Activated CD4-positive, alpha-beta T cell treated with anti-CD3 and anti-CD28 coated beads, Interleukin-2, amount 10 ng/mL, durations not matched to agents 7 days and 5 days (primary cell): Measurements from ENCODE around the gene NAT10. TPM values are rescaled to one million over a fixed set of nuclear protein-coding genes. Genes with fewer than 3 reads are reported as not detected.
"Not testable (repeated sequence)": the region's sequence is repeated elsewhere in the genome, so short reads cannot be mapped to it uniquely, and the experiment has no call there.

Experiments
- CTCF ChIA-PET: fragments of 350-600 bp; sonication (Branson Sonifier 250); formaldehyde crosslinking; loops from one replicate; lab custom pipeline; 2021; ENCODE audit warnings: antibody characterized with exemption; lab: Charles Lee
- POLR2A ChIA-PET: fragments of 350-600 bp; sonication (Branson Sonifier 250); formaldehyde crosslinking; loops from one replicate; lab custom pipeline; 2021; ENCODE audit warnings: antibody characterized with exemption; lab: Charles Lee
- DNase-seq: peaks from one replicate; pipeline ENCODE4 v3.0.0-alpha.2; 2020
- H3K27ac Mint-ChIP-seq: one replicate; pipeline ENCODE4 v1.8.0; 2021; ENCODE audit warnings: mild to moderate bottlenecking, moderate library complexity, mixed read lengths
- H3K27me3 Mint-ChIP-seq: one replicate; pipeline ENCODE4 v1.8.0; 2021; ENCODE audit warnings: mixed read lengths
- H3K36me3 Mint-ChIP-seq: one replicate; pipeline ENCODE4 v1.8.0; 2021; ENCODE audit warnings: low read depth, mixed read lengths
- H3K4me1 Mint-ChIP-seq: one replicate; pipeline ENCODE4 v1.8.0; 2021; ENCODE audit warnings: mixed read lengths
- H3K4me3 Mint-ChIP-seq: one replicate; pipeline ENCODE4 v1.8.0; 2021; ENCODE audit warnings: mild to moderate bottlenecking, moderate library complexity, mixed read lengths
- H3K9me3 Mint-ChIP-seq: one replicate; pipeline ENCODE4 v1.8.0; 2021; ENCODE audit warnings: mixed read lengths
- total RNA-seq, 2 experiments: library from RNA; stranded (reverse); gene quantifications; one replicate each; pipeline ENCODE4 v1.2.3, GENCODE V29; 2021

NAT10 gene
- total RNA-seq, 2 experiments from 2014 or later = 73.4 to 82.2 TPM

GRCh38 chr11:34179026-34179675 lies 73.7 kb downstream of the NAT10 start:
- CTCF ChIA-PET = interaction anchor here (0.6 to 1.7 kb wide), 10 partner anchors 17 to 276 kb away, joined by 3 to 4 read pairs (median 3); partner anchors contain the start of gene ABTB2
- Mint-ChIP-seq H3K9me3 (no peaks in the 10 kb centered on the region), H3K27ac (no peak overlapping the region), H3K4me3 (no peak overlapping the region), H3K4me1 (peaks cover 18% of the 10 kb centered on the region), H3K27me3 (peaks cover 6% of the 10 kb centered on the region), H3K36me3 (no peaks in the 10 kb centered on the region)
- POLR2A ChIA-PET = no interaction called here
- DNase-seq = no peak

GRCh38 chr11:34180040-34180813 lies 74.8 kb downstream of the NAT10 start:
- Mint-ChIP-seq H3K27me3 (peaks cover 6% of the 10 kb centered on the region), H3K36me3 (no peaks in the 10 kb centered on the region), H3K4me3 (no peak overlapping the region), H3K4me1 (peaks cover 8% of the 10 kb centered on the region), H3K9me3 (no peaks in the 10 kb centered on the region), H3K27ac (no peak overlapping the region)
- CTCF ChIA-PET = interaction anchor here (0.9 to 1.8 kb wide), 8 partner anchors 11 to 275 kb away, joined by 3 to 7 read pairs (median 3); partner anchors contain the start of gene ABTB2
- DNase-seq = no peak
- POLR2A ChIA-PET = interaction anchor here (0.5 kb wide), 1 partner anchor 153 kb away, joined by 4 read pairs; no protein-coding TSS in a partner anchor

- H3K36me3 Mint-ChIP-seq, H3K4me3 Mint-ChIP-seq, DNase-seq, H3K27me3 Mint-ChIP-seq, H3K9me3 Mint-ChIP-seq, H3K4me1 Mint-ChIP-seq, H3K27ac Mint-ChIP-seq, POLR2A ChIA-PET: not testable (repeated sequence)
- CTCF ChIA-PET = interaction anchor here (0.8 to 1.8 kb wide), 6 partner anchors 10 to 177 kb away, joined by 3 to 7 read pairs (median 3); partner anchors contain the start of gene ABTB2
These were observed 75.4 kb downstream of the NAT10 start for GRCh38 chr11:34180814-34181165.

GRCh38 chr11:34181251-34181650 lies 75.8 kb downstream of the NAT10 start:
- Mint-ChIP-seq H3K27ac (no peak overlapping the region), H3K27me3 (peaks cover 4% of the 10 kb centered on the region), H3K9me3 (no peaks in the 10 kb centered on the region), H3K4me3 (no peak overlapping the region), H3K4me1 (peaks cover under 1% of the 10 kb centered on the region), H3K36me3 (no peaks in the 10 kb centered on the region)
- ChIA-PET CTCF (interaction anchor here (0.8 to 1.8 kb wide), 5 partner anchors 11 to 177 kb away, joined by 3 to 7 read pairs (median 3); partner anchors contain the start of gene ABTB2), POLR2A (no interaction called here)
- DNase-seq = no peak

- Mint-ChIP-seq H3K27me3 (peaks cover 2% of the 10 kb centered on the region), H3K27ac (no peak overlapping the region), H3K9me3 (no peaks in the 10 kb centered on the region), H3K4me1 (no peaks in the 10 kb centered on the region), H3K4me3 (no peak overlapping the region), H3K36me3 (no peaks in the 10 kb centered on the region)
- POLR2A ChIA-PET = no interaction called here
- no peak for DNase-seq
- CTCF ChIA-PET = interaction anchor here (0.7 to 10.0 kb wide), 5 partner anchors 6 to 185 kb away, joined by 3 to 77 read pairs (median 3); no protein-coding TSS in a partner anchor
These were observed 76.5 kb downstream of the NAT10 start for GRCh38 chr11:34181856-34182405.

GRCh38 chr11:34182425-34182824 lies 77.0 kb downstream of the NAT10 start:
- H3K4me1 Mint-ChIP-seq = no peaks in the 10 kb centered on the region
- H3K27ac Mint-ChIP-seq = no peak overlapping the region
- no peaks in the 10 kb centered on the region for H3K36me3 Mint-ChIP-seq
- no peak for DNase-seq
- CTCF ChIA-PET = interaction anchor here (0.7 to 10.0 kb wide), 3 partner anchors 7 to 186 kb away, joined by 3 to 77 read pairs (median 3); no protein-coding TSS in a partner anchor
- POLR2A ChIA-PET = no interaction called here
- peaks cover 2% of the 10 kb centered on the region for H3K27me3 Mint-ChIP-seq
- H3K9me3 Mint-ChIP-seq = no peaks in the 10 kb centered on the region
- H3K4me3 Mint-ChIP-seq = no peak overlapping the region

DNA sequence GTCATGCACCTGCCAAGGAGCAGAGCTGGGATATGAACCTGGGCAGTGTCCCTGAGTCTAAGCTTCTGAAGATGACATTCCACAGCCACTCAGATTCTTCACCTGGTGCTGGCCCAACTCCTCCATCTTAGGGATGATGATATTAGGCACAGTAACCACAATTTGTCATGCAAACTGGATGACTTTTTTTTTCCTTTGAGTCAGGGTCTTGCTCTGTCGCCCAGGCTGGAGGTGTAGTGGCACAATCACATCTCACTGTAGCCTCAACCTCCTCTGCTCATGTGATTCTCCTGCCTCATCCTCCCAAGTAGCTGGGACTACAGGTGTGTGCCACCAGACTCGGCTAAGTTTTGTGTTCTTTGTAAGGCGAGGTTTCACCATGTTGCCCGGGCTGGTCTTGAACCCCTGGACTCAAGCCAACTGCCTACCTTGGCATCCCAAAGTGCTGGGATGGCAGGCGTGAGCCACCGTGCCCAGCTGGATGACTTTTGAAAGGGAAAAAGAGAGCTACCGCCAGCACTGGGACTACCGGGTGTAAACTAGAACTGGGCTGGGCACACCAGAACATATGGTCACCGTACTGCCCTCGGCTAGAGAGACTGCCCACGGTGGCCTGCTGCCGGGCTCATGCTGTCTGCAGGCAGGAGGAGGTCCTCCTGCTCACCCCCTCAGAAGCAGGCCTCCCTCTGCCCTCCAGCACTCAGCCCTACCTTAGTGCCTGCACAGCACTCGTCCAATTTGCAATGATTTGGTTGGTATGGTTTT lies 77.7 kb downstream of the NAT10 start:
- H3K4me3 Mint-ChIP-seq = no peak overlapping the region
- H3K4me1 Mint-ChIP-seq = no peaks in the 10 kb centered on the region
- POLR2A ChIA-PET = no interaction called here
- CTCF ChIA-PET = interaction anchor here (1.4 to 10.0 kb wide), 3 partner anchors 8 to 12 kb away, joined by 4 to 77 read pairs (median 6); no protein-coding TSS in a partner anchor
- no peak overlapping the region for H3K27ac Mint-ChIP-seq
- peaks cover 1% of the 10 kb centered on the region for H3K27me3 Mint-ChIP-seq
- DNase-seq = no peak
- no peaks in the 10 kb centered on the region for H3K9me3 Mint-ChIP-seq
- H3K36me3 Mint-ChIP-seq = no peaks in the 10 kb centered on the region

DNA sequence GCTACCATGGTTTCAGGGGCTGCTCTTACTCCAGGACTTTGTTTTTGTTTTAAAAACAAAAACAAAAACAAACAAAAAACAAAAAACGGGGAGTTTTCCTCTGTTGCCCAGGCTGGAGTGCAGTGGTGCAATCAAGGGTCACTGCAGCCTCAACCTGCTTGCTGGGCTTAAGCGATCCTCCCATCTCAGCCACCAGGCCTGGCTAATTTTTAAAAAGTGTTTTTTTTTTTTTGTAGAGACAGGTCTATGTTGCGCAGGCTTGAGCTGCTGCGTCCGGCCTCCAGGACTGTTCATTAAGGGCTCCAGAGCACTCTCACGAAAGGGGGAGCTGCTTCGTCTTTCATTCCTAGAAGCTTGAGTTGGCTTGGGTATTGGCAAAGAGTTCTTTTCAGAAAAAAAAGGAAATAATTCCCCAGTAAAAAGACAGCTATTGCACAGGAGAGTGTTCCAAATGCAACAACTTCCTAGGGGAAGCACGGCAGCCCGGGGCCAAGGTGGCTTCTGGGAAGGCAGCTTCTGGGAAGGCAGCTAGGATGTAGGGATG lies 78.5 kb downstream of the NAT10 start:
- Mint-ChIP-seq H3K4me1 (no peaks in the 10 kb centered on the region), H3K36me3 (no peaks in the 10 kb centered on the region), H3K27me3 (peaks cover 5% of the 10 kb centered on the region), H3K4me3 (no peak overlapping the region), H3K9me3 (no peaks in the 10 kb centered on the region), H3K27ac (no peak overlapping the region)
- POLR2A ChIA-PET = no interaction called here
- DNase-seq = no peak
- CTCF ChIA-PET = interaction anchor here (1.3 to 10.0 kb wide), 4 partner anchors 8 to 16 kb away, joined by 3 to 77 read pairs (median 5); no protein-coding TSS in a partner anchor

DNA sequence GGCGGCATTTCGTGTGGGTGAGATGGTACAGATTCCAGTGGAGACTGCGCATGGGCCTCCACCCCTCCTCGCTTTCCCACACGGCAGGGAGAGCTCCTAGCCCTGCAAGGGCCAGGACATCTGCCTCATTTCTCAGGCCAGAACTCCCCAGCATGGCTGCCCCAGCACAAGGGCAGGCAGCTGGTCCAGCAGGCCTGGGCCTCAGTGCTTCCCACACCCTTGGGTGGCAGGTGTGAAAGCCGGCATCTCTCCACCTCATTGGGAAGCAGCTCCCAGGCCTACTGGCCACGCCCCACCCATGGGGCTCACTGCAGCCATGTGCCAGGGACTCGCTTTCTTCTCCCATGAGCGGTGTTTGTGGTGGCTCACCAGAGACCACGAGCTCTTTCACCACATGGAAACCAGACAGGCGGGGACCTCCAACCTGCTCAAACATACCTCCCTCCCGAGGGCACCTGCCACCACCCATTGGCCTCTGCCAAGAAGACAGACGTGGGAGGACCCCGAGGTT lies 79.1 kb downstream of the NAT10 start:
- H3K4me1 Mint-ChIP-seq = no peaks in the 10 kb centered on the region
- no peak for DNase-seq
- H3K27ac Mint-ChIP-seq = no peak overlapping the region
- no peak overlapping the region for H3K4me3 Mint-ChIP-seq
- H3K27me3 Mint-ChIP-seq = peaks cover 6% of the 10 kb centered on the region
- ChIA-PET CTCF (interaction anchor here (1.3 to 10.0 kb wide), 5 partner anchors 8 to 16 kb away, joined by 3 to 77 read pairs (median 6); no protein-coding TSS in a partner anchor), POLR2A (interaction anchor here (0.7 kb wide), 1 partner anchor 134 kb away, joined by 4 read pairs; no protein-coding TSS in a partner anchor)
- no peaks in the 10 kb centered on the region for H3K36me3 Mint-ChIP-seq
- H3K9me3 Mint-ChIP-seq = no peaks in the 10 kb centered on the region

- Mint-ChIP-seq H3K27ac (no peak overlapping the region), H3K27me3 (peaks cover 8% of the 10 kb centered on the region), H3K4me3 (no peak overlapping the region), H3K36me3 (no peaks in the 10 kb centered on the region), H3K9me3 (no peaks in the 10 kb centered on the region), H3K4me1 (no peaks in the 10 kb centered on the region)
- CTCF ChIA-PET = interaction anchor here (1.3 to 10.0 kb wide), 5 partner anchors 11 to 171 kb away, joined by 3 to 77 read pairs (median 4); partner anchors contain the start of gene ABTB2
- no peak for DNase-seq
- POLR2A ChIA-PET = no interaction called here
These were observed 80.8 kb downstream of the NAT10 start for GRCh38 chr11:34185926-34186841.

GRCh38 chr11:34188181-34188580 lies 82.8 kb downstream of the NAT10 start:
- DNase-seq = no peak
- CTCF ChIA-PET = interaction anchor here (0.6 to 10.0 kb wide), 3 partner anchors 13 to 67 kb away, joined by 3 to 77 read pairs (median 3); no protein-coding TSS in a partner anchor
- Mint-ChIP-seq H3K27me3 (peaks cover 8% of the 10 kb centered on the region), H3K27ac (no peak overlapping the region), H3K4me1 (peaks cover 2% of the 10 kb centered on the region), H3K9me3 (no peaks in the 10 kb centered on the region), H3K4me3 (no peak overlapping the region), H3K36me3 (no peaks in the 10 kb centered on the region)
- POLR2A ChIA-PET = no interaction called here
